GM12892 (cell line): ENCODE data around the gene MAP4.

Experiments used
- POLR2A ChIP-seq: IDR thresholded peaks from 2 replicates; pipeline ENCODE4 v1.6.1; 2011; ENCODE audit warnings: low read depth, low read length, control low read depth
- POLR2AphosphoS5 ChIP-seq: IDR thresholded peaks from 2 replicates; pipeline ENCODE4 v1.6.1; 2011; ENCODE audit warnings: low read depth, low read length, control low read depth
- TAF1 ChIP-seq: IDR thresholded peaks from 2 replicates; pipeline ENCODE4 v1.6.1; 2011; ENCODE audit warnings: low read depth, mild to moderate bottlenecking, control low read depth, low read length, borderline replicate concordance

GRCh38 chr3:47865192-47865591 is 151.0 kb downstream of the MAP4 start:
- TF ChIP-seq POLR2A (no peak), POLR2AphosphoS5 (no peak), TAF1 (no peak)
